Stimulated activated CD4-positive, alpha-beta T cell treated with anti-CD3 and anti-CD28 coated beads, Interleukin-15, amount 100 ng/mL, for 24 hours (primary cell): ENCODE data around the gene BMF.
A peak's percentile ranks its signal among the peaks of the same experiment; 100 is the strongest.

Source experiments
- DNase-seq: peaks from one replicate; pipeline ENCODE4 v3.0.0-alpha.2; 2020

The BMF gene

DNA sequence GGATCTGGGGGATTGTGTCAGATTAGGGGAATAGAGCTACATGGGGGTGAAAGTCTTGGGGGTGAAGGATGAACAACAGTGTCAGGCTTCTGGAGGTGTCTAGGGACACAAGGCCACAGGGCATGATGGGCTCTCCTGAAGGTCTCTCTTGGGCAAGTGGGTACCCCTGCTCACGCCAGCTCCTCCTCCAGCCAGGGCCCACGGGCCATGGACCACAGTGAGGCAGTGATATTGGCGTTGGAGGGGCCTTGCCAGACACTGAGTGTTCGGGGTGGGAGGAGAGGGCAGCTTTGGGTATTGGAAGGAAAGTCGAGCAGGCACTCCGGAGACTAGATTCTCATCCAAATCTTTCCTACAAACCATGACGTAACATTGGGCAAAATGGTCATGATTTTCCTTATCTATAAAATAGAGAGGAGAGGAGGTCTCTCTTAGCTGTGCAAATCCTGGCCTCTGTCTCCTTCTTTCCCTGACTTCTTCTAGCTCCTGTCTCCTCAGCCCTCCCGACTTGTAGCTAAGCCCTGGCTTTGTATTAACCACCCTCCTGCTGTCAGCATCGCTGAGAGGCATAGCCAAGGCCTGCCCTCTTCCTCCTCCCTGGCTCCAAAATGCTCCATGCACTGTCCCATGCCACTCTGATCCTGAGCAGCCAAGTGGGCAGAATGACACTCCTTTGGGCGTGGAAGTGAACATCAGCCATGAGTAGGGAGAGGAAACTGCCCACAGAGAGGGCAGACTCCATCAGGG lies 45.7 kb downstream of the BMF start:
- no peak for DNase-seq

- DNase-seq, result no peak
Observed at GRCh38 chr15:40061212-40061901, 47.3 kb downstream of the BMF start.

DNA sequence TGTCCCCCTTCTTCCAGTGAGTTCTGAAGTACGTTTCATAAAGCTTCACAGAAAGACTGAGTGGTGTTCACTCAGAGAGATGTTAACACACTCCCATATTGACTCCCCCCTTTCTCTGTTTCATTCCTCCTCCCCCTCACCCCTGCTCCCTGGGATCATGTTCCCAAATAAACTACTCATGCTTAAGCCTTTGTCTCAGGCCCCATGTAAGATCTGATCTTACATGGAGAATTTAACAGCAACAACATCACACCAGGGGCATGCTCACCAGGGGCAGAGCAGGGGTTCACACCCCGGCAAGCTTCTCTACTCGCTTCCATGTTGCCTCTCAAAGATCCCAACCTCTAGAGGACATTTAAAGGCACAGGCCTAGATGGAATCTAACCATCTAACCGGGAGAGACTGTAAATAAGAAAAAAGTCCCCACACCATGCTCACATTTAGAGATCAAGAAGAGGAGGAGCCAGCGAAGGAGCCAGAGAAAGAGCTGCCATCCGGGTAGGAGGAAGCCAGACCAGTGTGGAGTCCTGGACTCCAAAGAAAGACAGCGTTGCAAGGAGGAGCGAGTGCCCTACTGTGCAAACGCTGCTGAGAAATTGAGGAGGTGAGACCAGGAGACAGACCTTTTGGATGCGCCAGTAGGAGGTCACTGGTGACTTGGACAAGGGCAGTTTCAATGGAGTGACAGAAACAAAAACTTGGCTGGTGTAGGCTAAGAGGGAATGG lies 48.3 kb downstream of the BMF start:
- DNase-seq, result no peak

GRCh38 chr15:40059821-40060220 lies 48.9 kb downstream of the BMF start:
- DNase-seq, result no peak

DNA sequence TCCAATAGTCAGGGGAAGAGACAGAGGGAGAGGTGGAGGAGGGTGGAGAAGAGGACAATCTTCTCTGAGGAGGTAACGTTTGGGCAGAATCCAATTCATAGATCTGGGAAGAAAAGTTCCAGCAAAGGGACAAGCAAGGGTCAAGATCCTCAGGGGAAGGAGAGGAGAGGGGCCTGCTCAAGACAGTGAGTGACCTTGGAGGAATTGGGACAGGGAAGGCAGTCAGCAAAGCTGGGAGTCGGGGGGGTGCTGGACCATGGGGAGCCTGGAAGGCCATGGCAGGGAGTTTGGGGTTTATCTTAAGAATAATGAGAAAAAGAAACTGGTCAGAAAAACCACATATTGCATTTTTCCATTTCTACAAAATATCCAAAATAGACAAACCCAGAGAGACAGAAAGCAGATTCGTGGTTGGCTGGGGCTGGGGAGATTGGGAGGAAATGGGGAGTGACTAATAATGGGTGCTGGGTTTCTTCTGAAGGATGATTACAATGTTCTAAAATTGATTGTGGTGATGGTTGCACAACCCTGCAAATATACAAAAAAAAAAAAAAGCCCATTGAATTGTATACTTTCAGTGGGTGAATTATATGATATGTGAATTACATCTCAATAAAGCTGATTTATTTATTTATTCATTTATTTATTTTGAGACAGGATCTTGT lies 50.1 kb downstream of the BMF start:
- peak; percentile 58 for DNase-seq

DNA sequence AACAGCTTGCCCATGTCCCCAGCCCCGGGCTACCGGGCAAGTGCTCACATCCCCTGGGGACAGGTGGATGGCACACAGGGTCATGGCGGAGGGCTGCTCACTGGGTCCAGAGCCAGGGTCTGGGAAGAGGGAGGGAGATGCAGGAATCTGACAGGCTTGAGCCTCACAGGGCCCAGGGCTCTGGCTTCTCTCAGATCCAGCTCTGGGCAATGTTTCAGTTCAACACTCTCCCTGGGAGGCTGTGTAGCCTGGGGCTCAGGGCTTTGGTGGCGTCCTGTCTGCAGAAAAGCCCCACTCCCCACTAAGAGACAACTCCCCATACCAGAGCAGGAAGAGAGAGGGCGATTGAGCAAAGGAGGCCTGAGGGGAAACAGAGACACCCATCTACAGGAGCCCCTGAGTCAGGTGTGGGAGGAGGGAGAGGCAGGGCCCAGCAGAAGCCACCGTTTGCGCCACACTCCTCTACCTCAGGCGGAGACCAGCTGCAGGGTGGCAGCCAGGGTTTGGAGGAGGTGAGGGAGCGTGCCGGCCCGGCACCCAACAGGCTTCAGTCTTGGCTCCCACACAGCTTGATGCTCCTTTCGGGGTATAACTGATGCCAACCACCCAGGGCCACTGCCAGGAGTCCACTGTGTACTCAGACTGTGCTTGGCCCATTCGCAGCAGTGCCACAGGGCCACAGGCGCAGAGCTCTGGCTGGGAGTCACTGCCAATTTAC lies 52.9 kb downstream of the BMF start:
- DNase-seq, result no peak

- peak; percentile 44 for DNase-seq
Observed at GRCh38 chr15:40054855-40055575, 53.7 kb downstream of the BMF start.

DNA sequence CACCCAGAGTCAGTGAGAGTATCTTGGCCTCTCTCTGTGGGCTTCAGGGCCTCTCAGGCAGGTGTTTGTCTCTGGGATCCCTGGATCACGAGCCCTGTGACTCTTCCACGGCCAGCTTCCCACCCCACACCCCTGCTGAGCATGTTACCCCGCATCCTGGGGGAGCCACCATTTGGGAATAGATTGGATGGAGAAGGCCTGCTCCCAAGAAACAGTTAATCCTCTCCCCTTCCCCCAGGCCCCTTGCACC lies 54.1 kb downstream of the BMF start:
- DNase-seq, result no peak

- peak; percentile 60 for DNase-seq
Observed at GRCh38 chr15:40053831-40054604, 54.7 kb downstream of the BMF start.

DNA sequence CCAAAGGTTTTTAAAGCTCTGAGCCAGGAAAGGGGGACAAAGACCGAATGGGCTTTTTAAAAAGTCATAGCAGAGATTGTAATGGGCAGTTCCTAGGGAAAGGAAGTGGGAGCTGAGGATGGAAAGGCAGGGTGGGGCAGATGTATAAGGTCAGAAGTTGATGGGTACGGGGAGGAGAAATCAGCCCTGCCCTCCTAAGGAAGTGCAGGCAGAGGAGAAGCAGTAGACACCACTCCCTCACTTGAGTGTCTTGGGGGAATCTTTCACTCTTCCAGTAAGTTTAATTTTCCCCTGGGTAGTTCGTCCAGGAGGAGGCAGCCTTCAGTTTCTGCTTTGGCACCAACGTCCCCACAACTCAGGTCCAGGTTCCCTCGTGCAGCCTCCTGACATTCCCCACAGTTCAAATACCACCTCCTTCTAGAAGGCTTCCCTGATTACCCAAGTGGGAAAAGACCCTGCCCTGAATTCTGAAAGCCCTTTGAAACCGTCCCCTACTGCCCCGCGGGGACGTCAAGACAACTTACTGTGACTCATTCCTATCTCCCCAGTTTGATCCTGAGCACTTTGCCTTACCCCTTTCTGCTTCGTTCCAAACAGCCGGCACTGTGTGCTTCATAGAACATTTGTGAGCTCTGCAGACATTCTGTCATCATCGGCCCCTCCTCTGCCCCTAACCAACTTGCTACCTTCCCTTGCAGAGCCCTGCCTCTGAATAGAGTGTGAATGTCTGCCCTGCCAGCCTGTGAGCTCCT lies 55.4 kb downstream of the BMF start:
- DNase-seq, result no peak

GRCh38 chr15:40052604-40053003 lies 56.1 kb downstream of the BMF start:
- no peak for DNase-seq

DNA sequence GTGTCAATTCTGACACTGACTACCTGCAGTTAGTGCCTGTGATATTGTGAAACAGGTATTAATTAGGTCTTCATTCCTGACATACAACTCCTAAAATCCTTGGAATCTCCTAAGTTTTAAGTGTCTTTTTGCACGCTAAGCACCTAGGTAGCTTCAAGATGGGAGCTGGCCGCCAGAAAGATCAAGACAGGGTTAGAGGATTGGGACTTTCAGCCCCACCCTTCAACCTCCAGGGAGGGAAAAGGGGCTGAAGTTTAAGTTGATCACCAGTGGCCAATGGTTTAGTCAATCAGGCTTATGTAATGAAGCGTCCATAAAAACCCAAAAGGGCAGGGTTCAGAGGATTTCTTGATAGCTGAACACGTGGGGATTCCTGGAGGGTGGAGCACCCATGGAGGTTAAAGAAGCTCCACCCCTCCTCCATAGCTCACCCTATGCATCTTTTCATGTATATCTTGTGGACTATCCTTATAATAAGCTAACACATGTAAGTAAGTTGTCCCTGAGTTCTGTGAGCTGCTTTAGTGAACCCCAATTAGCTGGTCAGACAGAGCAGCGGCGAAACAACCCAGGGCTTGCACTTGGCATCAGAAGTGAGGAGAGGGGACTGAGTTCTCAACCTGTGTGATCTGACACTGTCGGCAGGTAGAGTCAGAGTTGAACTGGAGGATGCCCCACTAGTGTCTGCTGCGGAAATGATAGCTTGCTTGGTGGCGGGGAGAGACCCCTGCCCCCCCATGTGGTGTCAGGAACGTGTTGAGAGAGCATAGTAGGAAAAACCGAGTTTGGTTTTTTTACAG lies 56.9 kb downstream of the BMF start:
- DNase-seq, result no peak

GRCh38 chr15:40050788-40051470 lies 57.8 kb downstream of the BMF start:
- no peak for DNase-seq

DNA sequence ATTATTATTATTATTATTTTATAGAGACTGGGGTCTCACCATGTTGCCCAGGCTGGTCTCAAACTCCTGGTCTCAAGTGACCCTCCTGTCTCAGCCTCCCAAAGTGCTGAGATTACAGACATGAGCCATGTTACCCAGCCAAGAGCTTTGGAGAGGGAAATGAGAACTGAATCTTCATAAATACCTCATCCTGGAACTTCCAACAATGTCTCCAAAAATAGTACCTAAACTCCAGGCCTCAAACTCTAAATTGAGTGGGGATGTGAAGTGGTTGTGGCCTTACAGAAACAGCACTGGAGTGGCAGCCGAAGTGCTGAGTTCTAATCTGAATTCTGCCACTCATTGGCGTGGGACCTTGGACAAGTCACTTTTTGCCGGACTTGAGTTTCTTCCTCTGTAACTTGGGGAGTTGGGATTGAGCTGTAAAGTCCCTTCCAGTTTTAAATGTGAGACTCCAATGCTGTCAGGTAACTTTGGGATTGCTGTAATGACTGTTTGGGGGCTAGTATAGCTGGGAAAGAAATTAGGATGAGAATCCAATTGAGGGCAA lies 59.7 kb downstream of the BMF start:
- DNase-seq, result no peak

- DNase-seq, result peak; percentile 37
Observed at GRCh38 chr15:40048211-40048792, 60.4 kb downstream of the BMF start.

GRCh38 chr15:40047415-40048210 lies 61.1 kb downstream of the BMF start:
- peak; percentile 83 for DNase-seq

DNA sequence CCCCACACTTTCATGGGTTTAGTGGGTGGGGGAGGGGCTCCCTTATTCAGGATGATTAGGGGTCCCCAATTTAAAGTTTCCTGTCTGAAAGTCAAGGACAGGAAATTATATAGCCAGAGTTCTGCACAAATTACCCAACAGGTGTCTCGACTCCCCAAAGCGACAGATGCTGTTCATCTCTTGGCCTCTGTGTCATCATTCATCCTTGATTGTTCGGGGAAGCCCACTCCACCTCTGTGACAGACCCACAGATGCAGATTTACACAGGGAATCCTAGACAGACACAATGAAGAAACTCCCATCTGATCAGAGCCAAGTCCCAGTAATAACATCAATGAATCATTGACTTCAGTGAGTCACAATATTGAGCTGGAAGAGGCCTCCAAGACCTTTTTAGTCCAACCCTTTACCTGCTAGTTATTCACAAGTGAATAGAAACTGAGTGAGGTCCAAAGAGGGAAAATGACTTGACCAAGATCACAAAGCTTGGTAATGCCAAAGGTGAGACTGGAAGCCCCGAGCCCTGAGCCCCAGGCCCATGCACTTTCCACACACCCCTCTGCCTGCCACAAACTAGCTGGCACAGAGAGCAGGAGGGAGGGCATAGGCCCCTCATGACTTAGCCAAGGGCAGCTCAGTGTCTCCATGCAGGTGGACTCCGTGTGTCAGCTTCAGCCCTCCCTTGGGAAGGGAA lies 61.8 kb downstream of the BMF start:
- peak; percentile 44 for DNase-seq
